ENCODE results near the gene CES3.

Gene CES3

DNA sequence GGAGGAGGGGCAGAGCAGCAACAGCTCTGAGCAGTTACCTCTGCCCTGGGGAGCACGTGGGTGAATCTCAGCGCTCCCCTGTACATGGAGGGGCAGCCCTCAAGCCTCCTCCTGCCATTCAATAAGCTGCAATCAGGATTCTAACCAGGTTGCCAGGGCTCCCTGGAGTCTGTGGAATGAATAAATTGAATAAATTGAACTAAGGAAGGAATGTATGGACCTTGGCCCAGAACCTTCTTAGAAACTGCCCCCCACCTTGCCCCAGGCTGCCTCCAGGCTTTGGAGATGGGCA, 40.8 kb upstream of the CES3 start:
- ChIA-PET POLR2A (interaction anchor here (1.5 kb wide), 1 partner anchor 10 kb away, joined by 4 read pairs; no protein-coding TSS in a partner anchor), CTCF (interaction anchor here (0.6 kb wide), 1 partner anchor 1018 kb away, joined by 3 read pairs; no protein-coding TSS in a partner anchor)
- no peak for DNase-seq (ENCODE audit: extremely low spot score)
- TF ChIP-seq FOXK2 (IDR thresholded peaks at IDR 0.05), result no peak
- TF ChIP-seq, protein P1, sequence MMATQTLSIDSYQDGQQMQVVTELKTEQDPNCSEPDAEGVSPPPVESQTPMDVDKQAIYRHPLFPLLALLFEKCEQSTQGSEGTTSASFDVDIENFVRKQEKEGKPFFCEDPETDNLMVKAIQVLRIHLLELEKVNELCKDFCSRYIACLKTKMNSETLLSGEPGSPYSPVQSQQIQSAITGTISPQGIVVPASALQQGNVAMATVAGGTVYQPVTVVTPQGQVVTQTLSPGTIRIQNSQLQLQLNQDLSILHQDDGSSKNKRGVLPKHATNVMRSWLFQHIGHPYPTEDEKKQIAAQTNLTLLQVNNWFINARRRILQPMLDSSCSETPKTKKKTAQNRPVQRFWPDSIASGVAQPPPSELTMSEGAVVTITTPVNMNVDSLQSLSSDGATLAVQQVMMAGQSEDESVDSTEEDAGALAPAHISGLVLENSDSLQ (IDR thresholded peaks at IDR 0.05), result no peak
- TF ChIP-seq BHLHE40 (IDR thresholded peaks at IDR 0.05; ENCODE audit: borderline replicate concordance), result no peak
- no peak for TF ChIP-seq FOXM1 (IDR thresholded peaks at IDR 0.05; ENCODE audit: borderline replicate concordance)
- no peak for TF ChIP-seq FOXA1 (IDR thresholded peaks at IDR 0.05)
- TF ChIP-seq SP1 (IDR thresholded peaks at IDR 0.05), result no peak
- no peak for TF ChIP-seq ELF4 (IDR thresholded peaks at IDR 0.05)
- no peak for TF ChIP-seq LEF1 (IDR thresholded peaks at IDR 0.05; ENCODE audit: borderline replicate concordance)
- no peak for TF ChIP-seq TARDBP (IDR thresholded peaks at IDR 0.05)
- no peak for TF ChIP-seq L3MBTL2 (conservative IDR thresholded peaks at IDR 0.05)
- TF ChIP-seq HDGF (IDR thresholded peaks at IDR 0.05; ENCODE audit: borderline replicate concordance), result no peak

DNA sequence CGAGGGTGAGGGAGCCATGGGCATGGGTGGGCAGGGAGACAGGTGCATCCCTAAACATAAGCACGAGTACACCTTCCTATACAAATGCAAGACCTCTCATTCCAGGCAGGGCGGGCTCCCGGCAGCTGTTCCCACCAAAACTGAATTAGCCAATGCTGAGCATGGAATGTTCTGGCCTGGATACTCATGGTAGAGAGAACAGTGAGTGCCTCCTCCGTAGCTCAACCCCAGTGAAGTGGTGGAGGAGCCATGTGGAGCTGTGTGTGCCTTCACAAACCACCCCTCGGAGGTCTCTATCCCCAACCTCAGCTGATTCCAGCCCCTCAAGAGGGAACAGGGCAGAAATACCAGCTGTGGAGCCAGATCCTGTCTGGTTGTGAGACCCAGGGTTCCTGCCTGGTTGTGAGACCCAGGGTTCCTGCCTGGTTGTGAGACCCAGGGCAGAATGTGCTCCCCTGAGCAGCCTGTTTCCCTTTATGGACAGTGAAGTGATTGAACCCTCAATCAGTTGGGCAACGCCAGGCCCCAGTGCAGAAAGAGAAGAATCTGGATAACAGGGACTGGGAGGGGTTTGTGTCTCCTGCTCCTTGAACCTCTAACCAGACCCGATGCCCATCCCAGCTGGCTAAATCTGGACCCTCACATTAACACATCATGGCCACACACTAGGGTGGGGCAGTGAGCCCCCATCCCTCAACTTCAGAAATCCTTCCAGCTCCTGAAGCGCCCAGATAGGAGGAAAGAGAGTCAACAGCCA, 40.0 kb upstream of the CES3 start:
- no peak for TF ChIP-seq ELF4 (IDR thresholded peaks at IDR 0.05)
- no peak for TF ChIP-seq SUZ12 (IDR thresholded peaks at IDR 0.05)
- TF ChIP-seq SP1 (IDR thresholded peaks at IDR 0.05), result no peak
- TF ChIP-seq BHLHE40 (IDR thresholded peaks at IDR 0.05; ENCODE audit: borderline replicate concordance), result no peak
- no peak for TF ChIP-seq NFRKB (IDR thresholded peaks at IDR 0.05)
- no peak for TF ChIP-seq CTBP1 (IDR thresholded peaks at IDR 0.05; ENCODE audit: borderline replicate concordance)
- no peak for TF ChIP-seq L3MBTL2 (conservative IDR thresholded peaks at IDR 0.05)
- POLR2A ChIA-PET, result interaction anchor here (1.5 kb wide), 1 partner anchor 41 kb away, joined by 4 read pairs; the partner anchor contains the start of gene PDP2
- DNase-seq (ENCODE audit: extremely low spot score), result no peak
- CTCF ChIA-PET, result interaction anchor here (0.8 to 0.9 kb wide), 2 partner anchors 11 to 224 kb away, joined by 3 read pairs; no protein-coding TSS in a partner anchor

DNA sequence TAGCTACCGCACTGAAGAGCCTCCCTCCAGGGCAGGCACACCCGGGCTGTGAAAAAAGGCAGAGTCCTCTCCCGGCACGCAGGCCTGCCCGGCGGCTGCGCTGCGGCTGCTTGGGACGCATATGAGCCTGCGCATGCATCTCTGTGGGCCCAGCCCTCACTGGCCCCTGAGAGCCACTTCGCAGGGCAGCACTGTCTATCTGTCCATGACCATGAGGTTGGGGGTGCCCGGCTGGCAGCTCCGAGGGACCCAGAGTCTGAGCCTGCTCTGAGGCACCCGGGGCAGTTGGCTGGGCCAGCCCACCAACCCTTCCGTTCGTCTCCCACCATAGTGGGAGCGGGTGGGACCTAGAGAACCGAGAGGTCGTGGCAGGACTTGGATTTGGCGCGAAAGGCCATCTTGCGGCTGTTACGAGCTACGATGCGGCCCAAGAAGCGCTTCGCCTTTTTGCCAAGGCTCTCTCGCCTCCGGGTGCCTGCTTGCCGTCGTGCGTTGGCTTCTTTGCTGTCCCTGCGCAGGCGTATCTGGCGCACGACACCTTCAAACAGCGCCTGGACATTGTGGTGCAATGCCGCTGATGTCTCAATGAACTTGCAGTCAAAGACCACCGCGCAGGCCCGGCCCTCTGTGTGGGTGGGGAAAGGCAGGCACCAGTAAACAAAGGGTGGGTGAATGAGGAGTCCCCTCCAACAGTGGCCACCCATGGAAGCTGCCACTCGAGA, 39.2 kb upstream of the CES3 start:
- ChIA-PET CTCF (interaction anchor here (0.8 kb wide), 1 partner anchor 12 kb away, joined by 3 read pairs; no protein-coding TSS in a partner anchor), POLR2A (interaction anchor here (1.5 kb wide), 1 partner anchor 42 kb away, joined by 4 read pairs; the partner anchor contains the start of gene PDP2)
- TF ChIP-seq ARNT (IDR thresholded peaks at IDR 0.05) (no peak), L3MBTL2 (conservative IDR thresholded peaks at IDR 0.05) (no peak), BHLHE40 (IDR thresholded peaks at IDR 0.05; ENCODE audit: borderline replicate concordance) (no peak), FOXM1 (IDR thresholded peaks at IDR 0.05; ENCODE audit: borderline replicate concordance) (no peak), HDGF (IDR thresholded peaks at IDR 0.05; ENCODE audit: borderline replicate concordance) (no peak), SUZ12 (IDR thresholded peaks at IDR 0.05) (no peak), NFRKB (IDR thresholded peaks at IDR 0.05) (no peak), CTBP1 (IDR thresholded peaks at IDR 0.05; ENCODE audit: borderline replicate concordance) (no peak), ZNF384 (IDR thresholded peaks at IDR 0.05) (no peak), LEF1 (IDR thresholded peaks at IDR 0.05; ENCODE audit: borderline replicate concordance) (no peak), FOXA1 (IDR thresholded peaks at IDR 0.05) (no peak), ELF4 (IDR thresholded peaks at IDR 0.05) (no peak)
- TF ChIP-seq, protein P1 (IDR thresholded peaks at IDR 0.05), result no peak
- DNase-seq (ENCODE audit: extremely low spot score), result no peak

DNA sequence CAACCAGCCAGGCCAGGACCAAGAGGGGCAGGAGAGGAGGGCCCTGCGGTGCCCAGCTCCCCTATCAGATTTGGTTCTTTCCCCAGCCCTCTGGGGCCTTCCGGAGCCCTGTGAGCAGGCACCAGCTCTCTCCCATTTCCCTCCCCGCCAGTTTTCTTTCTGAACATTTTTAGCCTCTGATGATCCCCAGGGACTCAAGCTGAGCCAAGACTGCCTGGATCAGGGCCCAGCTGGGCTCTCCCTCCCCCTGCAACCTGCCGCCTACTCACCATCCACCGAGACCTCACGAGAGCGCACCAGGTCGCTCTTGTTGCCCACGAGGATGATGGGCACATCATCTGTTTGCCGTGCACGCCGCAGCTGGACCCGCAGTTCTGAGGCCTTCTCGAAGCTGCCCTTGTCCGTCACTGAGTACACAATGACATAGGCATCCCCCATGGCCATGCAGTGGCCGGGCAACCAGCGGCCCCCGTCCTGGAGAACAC, 37.8 kb upstream of the CES3 start:
- ChIA-PET POLR2A (no interaction called here), CTCF (interaction anchor here (0.9 kb wide), 1 partner anchor 12 kb away, joined by 3 read pairs; no protein-coding TSS in a partner anchor)
- TF ChIP-seq, protein P1 (IDR thresholded peaks at IDR 0.05), result no peak
- no peak for TF ChIP-seq BHLHE40 (IDR thresholded peaks at IDR 0.05; ENCODE audit: borderline replicate concordance)
- TF ChIP-seq CTBP1 (IDR thresholded peaks at IDR 0.05; ENCODE audit: borderline replicate concordance), result no peak
- TF ChIP-seq FOXM1 (IDR thresholded peaks at IDR 0.05; ENCODE audit: borderline replicate concordance), result no peak
- TF ChIP-seq LEF1 (IDR thresholded peaks at IDR 0.05; ENCODE audit: borderline replicate concordance), result no peak
- no peak for TF ChIP-seq L3MBTL2 (conservative IDR thresholded peaks at IDR 0.05)
- no peak for TF ChIP-seq TARDBP (IDR thresholded peaks at IDR 0.05)
- no peak for TF ChIP-seq NFRKB (IDR thresholded peaks at IDR 0.05)
- TF ChIP-seq ZNF384 (IDR thresholded peaks at IDR 0.05), result no peak
- no peak for TF ChIP-seq FOXA1 (IDR thresholded peaks at IDR 0.05)
- TF ChIP-seq ARNT (IDR thresholded peaks at IDR 0.05), result no peak
- TF ChIP-seq ELF4 (IDR thresholded peaks at IDR 0.05), result no peak
- no peak for DNase-seq (ENCODE audit: extremely low spot score)

DNA sequence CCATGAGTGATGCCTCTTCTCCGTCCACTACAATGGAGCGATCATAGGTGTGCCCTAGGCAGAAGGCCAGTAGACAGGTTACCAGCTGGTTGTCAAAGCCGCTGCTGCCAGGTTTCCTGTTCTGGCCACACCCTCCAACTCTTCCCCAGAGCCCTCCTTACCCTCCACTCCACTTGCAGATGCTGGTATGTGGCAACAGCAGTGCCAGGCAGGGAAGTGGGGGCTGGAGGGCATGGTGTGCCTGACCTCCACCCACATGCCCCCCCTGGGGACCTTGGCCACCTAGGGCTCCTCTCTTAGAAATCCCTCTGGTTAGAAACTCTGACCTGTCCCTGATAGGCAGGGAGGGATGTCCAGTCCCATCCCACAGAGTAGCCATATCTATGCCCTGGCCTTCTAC, 37.2 kb upstream of the CES3 start:
- ChIA-PET CTCF (interaction anchor here (0.9 kb wide), 1 partner anchor 13 kb away, joined by 3 read pairs; no protein-coding TSS in a partner anchor), POLR2A (no interaction called here)
- no peak for TF ChIP-seq ELF4 (IDR thresholded peaks at IDR 0.05)
- TF ChIP-seq FOXM1 (IDR thresholded peaks at IDR 0.05; ENCODE audit: borderline replicate concordance), result no peak
- TF ChIP-seq TARDBP (IDR thresholded peaks at IDR 0.05), result no peak
- no peak for TF ChIP-seq FOXK2 (IDR thresholded peaks at IDR 0.05)
- TF ChIP-seq NFRKB (IDR thresholded peaks at IDR 0.05), result no peak
- TF ChIP-seq SP1 (IDR thresholded peaks at IDR 0.05), result no peak
- no peak for TF ChIP-seq FOXA1 (IDR thresholded peaks at IDR 0.05)
- TF ChIP-seq, protein P1 (IDR thresholded peaks at IDR 0.05), result no peak
- TF ChIP-seq ARNT (IDR thresholded peaks at IDR 0.05), result no peak
- TF ChIP-seq L3MBTL2 (conservative IDR thresholded peaks at IDR 0.05), result no peak
- no peak for TF ChIP-seq HDGF (IDR thresholded peaks at IDR 0.05; ENCODE audit: borderline replicate concordance)
- DNase-seq (ENCODE audit: extremely low spot score), result no peak
